Muscle layer of colon (tissue), 2 donors: ENCODE results near the gene LUZP1.

Experiments used
- H3K27ac ChIP-seq: one replicate; pipeline ENCODE4 v1.7.0; 2013; ENCODE audit warnings: low read depth, mild to moderate bottlenecking, low read length, moderate library complexity
- H3K27me3 ChIP-seq, 2 donors: one replicate each; pipeline ENCODE4 v1.7.0; 2013; ENCODE audit warnings: low read length in 2 of 2, mild to moderate bottlenecking in 2 of 2; ENCODE audit not compliant: insufficient read depth in 2 of 2, control insufficient read depth in 1 of 2
- H3K36me3 ChIP-seq: one replicate; pipeline ENCODE4 v1.7.0; 2013; ENCODE audit warnings: mild to moderate bottlenecking, low read length; ENCODE audit not compliant: insufficient read depth
- H3K4me1 ChIP-seq: one replicate; pipeline ENCODE4 v1.7.0; 2013; ENCODE audit warnings: mild to moderate bottlenecking, low read length; ENCODE audit not compliant: insufficient read depth
- H3K4me3 ChIP-seq, 2 donors: one replicate each; pipeline ENCODE4 v1.7.0; 2013; ENCODE audit warnings: low read length in 2 of 2, low read depth in 1 of 2, mild to moderate bottlenecking in 1 of 2, moderate library complexity in 1 of 2
- H3K9ac ChIP-seq: one replicate; pipeline ENCODE4 v1.7.0; 2013; ENCODE audit warnings: low read length
- H3K9me3 ChIP-seq: one replicate; pipeline ENCODE4 v1.7.0; 2013; ENCODE audit warnings: mild to moderate bottlenecking, low read length
- donor health status: abdominal sarcoma.
- donor health status: Adenocarcinoma of cecum.

Gene LUZP1

DNA sequence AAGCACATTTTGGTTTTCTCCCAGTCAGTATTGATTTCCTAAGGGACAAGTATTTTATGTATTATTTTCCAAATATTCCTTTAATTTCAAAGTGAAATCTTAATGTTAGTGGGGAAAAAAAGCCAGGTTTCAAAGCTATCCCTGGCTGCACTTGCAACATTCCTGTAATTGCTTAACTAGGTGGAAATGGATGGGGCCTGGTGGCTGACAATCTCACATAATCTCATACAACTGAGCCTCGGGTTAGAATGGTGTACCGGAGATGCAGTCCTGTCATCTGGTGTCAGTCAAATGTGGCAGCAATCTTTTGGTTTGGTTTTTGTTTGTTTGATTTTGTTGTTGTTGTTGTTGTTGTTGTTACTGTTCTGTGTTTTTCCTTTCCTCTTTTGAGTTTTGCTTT lies 103.3 kb downstream of the LUZP1 start:
- peaks cover 35% of the 10 kb centered on the region for H3K36me3 ChIP-seq
- H3K27ac ChIP-seq = no peak overlapping the region
- H3K9ac ChIP-seq = no peak overlapping the region
- no peaks in the 10 kb centered on the region for H3K4me1 ChIP-seq
- no peaks in the 10 kb centered on the region for H3K27me3 ChIP-seq
- H3K4me3 ChIP-seq = no peak overlapping the region
- H3K9me3 ChIP-seq = no peaks in the 10 kb centered on the region

DNA sequence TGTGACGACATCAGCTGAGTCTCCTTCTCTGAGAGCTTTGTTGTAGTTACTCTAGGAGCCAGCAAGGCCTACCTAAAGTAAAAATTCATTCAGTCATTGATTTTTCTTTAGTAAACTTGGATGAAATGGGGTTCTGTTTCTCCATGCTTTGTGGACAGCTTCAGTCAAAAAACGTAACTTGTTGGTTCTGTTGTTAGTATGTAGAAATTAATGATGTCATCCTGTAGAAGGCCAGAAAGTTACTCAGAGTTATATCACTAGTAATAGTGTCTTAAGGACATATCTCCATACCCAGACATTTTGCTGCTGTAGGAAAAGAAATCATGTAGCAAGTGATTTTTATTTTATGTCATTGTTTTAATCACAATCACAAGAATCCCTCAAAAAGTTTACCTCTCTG lies 106.4 kb downstream of the LUZP1 start:
- Histone ChIP-seq H3K9me3 (no peaks in the 10 kb centered on the region), H3K27me3 (no peaks in the 10 kb centered on the region), H3K36me3 (peaks cover 48% of the 10 kb centered on the region)

DNA sequence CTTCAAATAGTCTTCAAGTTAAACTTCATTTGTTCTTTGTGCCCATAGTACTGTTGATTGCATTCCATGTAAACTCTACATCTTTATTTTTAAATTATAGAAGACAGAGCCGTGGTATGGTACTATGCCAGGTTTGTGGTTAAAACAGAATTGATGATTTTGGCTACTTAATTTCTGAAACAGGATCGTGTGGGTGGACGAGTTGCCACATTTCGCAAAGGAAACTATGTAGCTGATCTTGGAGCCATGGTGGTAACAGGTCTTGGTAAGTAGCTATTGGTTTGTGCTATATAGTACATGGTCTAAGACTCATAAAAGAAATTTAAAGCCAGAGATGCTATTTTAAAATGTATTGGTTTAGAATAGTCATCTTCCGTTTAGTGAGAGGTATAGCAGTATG lies 111.4 kb downstream of the LUZP1 start:
- no peak overlapping the region for H3K4me3 ChIP-seq
- no peak overlapping the region for H3K27ac ChIP-seq
- H3K4me1 ChIP-seq = no peaks in the 10 kb centered on the region
- no peaks in the 10 kb centered on the region for H3K9me3 ChIP-seq
- H3K9ac ChIP-seq = no peak overlapping the region
- peaks cover 60% of the 10 kb centered on the region for H3K36me3 ChIP-seq
- H3K27me3 ChIP-seq = no peaks in the 10 kb centered on the region

More for the DNA sequence above, 106.4 kb downstream of the LUZP1 start:
- H3K4me1 ChIP-seq = no peaks in the 10 kb centered on the region
- H3K4me3 ChIP-seq = no peak overlapping the region
- H3K27ac ChIP-seq = no peak overlapping the region
- H3K9ac ChIP-seq = no peak overlapping the region

DNA sequence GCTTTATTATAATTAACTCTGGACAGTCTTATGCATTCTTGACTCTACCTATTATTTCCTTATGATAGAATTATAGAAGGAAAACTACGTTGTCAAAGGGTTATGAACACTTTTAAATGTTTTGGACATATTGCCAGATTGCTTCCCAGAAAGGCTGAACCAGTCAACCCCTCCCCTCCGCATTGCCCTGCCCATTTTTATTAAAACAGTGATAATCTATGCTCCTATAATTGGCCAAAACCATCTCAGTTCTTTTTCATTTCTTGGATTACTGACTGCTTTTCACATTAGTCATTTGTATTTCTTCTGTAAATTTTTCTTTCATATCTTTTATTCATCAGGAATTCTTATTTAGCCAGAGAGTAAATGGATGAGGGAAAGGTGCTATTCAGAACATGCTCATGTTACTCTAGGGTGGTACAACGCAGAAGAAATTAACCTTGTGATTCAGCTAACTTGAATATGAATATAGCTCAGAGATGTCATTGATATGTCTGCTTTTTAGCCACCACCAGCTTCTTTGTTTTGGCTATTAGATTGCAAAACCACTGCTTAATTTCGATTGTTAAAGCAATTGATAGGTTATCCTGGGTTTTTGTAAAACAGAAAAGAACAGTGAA lies 117.3 kb downstream of the LUZP1 start:
- Histone ChIP-seq H3K36me3 (peaks cover 16% of the 10 kb centered on the region), H3K9ac (no peak overlapping the region), H3K4me3 (no peak overlapping the region), H3K27ac (no peak overlapping the region), H3K9me3 (no peaks in the 10 kb centered on the region), H3K27me3 (no peaks in the 10 kb centered on the region), H3K4me1 (no peaks in the 10 kb centered on the region)

DNA sequence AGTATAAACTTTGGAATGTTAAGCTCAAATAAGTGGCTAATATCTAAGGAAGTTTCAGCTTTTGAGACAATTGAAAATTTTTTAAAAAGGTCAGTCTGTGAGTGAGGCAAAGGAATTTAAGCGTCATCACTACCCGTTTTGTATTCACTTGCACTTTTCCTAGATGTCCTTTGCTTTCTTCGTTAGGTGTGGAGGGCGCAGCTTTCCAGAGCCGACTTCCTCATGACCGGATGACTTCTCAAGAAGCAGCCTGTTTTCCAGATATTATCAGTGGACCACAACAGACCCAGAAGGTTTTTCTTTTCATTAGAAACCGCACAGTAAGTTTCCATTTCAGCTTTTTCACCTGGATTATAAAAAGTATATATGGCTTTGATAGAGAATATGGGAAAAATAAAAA lies 118.5 kb downstream of the LUZP1 start:
- Histone ChIP-seq H3K9ac (no peak overlapping the region), H3K36me3 (peaks cover 16% of the 10 kb centered on the region), H3K27ac (no peak overlapping the region), H3K4me3 (no peak overlapping the region), H3K27me3 (no peaks in the 10 kb centered on the region), H3K9me3 (no peaks in the 10 kb centered on the region), H3K4me1 (peaks cover 8% of the 10 kb centered on the region)

DNA sequence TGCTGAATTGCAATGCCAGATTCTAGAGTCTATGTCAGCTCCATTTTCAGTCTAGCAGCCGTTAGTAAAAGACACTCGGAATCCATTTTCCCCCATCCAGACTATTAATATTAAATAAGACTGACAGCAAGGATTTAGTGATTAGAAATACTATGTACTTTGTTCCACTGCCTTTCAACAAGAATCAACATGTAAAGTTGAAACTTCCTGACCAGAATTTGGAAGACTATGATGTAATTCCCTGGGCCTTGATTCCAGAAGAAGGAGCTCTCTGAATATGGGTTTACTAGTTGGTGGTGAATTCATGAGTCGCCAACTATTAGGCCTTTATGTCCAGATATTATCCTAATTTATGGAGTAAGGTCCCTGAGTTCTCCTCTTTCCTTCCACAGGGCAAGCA lies 124.6 kb downstream of the LUZP1 start:
- Histone ChIP-seq H3K4me3 (no peak overlapping the region), H3K27ac (no peak overlapping the region), H3K27me3 (no peaks in the 10 kb centered on the region), H3K4me1 (peaks cover 27% of the 10 kb centered on the region), H3K36me3 (no peaks in the 10 kb centered on the region), H3K9ac (no peak overlapping the region), H3K9me3 (no peaks in the 10 kb centered on the region)

DNA sequence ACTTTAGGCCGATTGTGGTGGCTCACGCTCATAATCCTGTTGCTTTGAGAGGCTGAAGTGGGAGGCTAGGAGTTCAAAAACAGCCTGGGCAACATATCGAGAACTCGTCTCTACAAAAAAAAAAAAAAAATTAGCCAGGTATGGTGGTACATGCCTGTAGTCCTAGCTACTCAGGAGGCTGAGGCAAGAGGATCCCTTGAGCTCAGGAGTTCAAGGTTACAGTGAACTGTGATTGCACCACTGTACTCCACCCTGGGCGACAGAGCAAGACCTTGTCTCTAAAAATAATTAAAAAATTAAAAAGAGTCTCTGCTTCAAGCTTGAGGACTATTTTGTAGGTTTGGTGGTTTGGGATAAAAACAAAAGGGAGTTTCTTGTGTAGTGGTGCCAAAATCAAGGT lies 128.1 kb downstream of the LUZP1 start:
- H3K9me3 ChIP-seq = no peaks in the 10 kb centered on the region
- no peak overlapping the region for H3K9ac ChIP-seq
- H3K27me3 ChIP-seq = no peaks in the 10 kb centered on the region
- H3K27ac ChIP-seq = no peak overlapping the region
- H3K4me1 ChIP-seq = peaks cover 34% of the 10 kb centered on the region
- H3K36me3 ChIP-seq = no peaks in the 10 kb centered on the region
- H3K4me3 ChIP-seq = no peak overlapping the region

DNA sequence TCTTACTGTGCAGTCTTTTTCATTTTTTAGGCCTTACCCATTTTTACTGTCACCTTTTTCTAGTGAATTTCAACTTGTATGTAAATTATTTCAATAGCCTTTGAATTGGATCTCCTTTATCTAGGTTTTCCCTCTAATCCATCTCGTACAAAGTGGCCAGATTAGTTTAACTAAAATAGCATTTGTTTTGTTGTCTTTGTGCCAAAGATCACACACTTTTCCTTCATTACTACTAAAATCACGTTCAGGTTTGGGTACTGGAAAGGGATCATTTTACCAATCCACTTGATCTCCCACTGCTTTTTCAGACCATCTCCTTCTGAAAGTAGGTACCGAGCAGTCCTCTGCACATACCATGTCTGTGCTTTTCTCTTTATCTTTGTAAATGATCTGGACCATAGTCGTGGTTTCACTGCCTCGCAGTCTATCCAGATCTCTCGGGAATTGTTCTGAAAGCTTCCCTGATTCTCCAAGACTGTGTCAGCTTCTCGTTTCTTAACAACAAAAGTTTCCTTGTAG lies 129.3 kb downstream of the LUZP1 start:
- peaks cover 24% of the 10 kb centered on the region for H3K4me1 ChIP-seq
- no peak overlapping the region for H3K4me3 ChIP-seq
- H3K9ac ChIP-seq = no peak overlapping the region
- no peaks in the 10 kb centered on the region for H3K27me3 ChIP-seq
- H3K9me3 ChIP-seq = no peaks in the 10 kb centered on the region
- no peaks in the 10 kb centered on the region for H3K36me3 ChIP-seq
- H3K27ac ChIP-seq = no peak overlapping the region

DNA sequence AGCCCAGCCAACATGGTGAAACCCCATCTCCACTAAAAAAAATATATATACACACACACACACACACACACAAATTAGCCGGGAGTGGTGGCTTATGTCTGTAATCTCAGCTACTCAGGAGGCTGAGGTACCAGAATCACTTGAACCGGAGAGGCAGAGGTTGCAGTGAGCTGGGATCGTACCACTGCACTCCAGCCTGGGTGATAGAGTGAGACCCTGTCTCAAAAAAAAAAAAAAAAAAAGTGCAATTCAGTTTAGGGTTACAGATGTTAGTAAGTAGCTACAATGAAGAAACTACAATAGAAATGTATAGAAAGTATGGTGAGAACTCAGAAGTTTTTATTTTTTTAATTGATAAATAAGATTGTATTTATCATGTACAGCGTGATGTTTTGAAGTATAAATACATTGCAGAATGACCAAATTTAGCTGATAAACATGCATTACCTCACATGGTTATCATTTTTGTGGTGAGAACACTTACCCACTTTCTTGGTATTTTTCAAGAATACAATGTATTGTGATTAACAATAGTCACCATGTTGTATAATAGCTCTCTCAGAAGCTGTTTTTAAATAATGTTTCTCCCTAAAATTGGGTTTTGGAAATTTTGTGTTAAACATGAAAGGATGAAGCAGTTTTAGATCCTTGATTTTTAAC lies 131.4 kb downstream of the LUZP1 start:
- H3K9me3 ChIP-seq = no peaks in the 10 kb centered on the region
- H3K36me3 ChIP-seq = no peaks in the 10 kb centered on the region
- no peak overlapping the region for H3K9ac ChIP-seq
- H3K27me3 ChIP-seq = no peaks in the 10 kb centered on the region
- H3K4me1 ChIP-seq = peaks cover 19% of the 10 kb centered on the region
- no peak overlapping the region for H3K27ac ChIP-seq
- no peak overlapping the region for H3K4me3 ChIP-seq

DNA sequence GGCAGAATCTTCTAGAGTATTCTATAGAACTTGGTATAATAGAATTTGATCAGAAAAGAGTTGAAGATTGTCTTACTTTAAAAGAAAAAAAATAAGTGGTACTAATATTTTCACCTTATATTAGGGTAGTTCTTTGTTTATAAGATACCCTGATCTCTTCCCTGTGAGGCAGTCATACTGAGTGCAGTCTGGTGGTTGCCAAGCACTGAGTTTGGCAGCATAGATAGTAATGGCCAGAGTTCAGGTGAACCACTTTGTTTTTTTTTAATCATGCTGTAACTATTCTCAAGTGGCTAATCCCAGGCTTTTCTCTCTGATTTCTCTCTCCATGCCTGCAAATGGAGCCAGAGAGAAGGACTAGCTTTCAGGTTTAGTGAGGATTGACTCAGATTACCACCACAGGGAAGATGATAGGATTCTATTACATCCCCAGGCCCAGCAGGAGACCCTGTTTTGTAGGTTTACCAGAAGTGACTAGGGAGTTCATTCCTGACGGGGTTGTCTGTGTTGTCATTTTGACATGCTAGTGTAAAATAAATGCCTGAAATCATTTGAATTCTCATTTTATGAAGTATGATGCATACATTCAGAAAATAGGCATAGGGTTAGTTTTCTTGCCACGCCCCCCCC lies 132.7 kb downstream of the LUZP1 start:
- no peaks in the 10 kb centered on the region for H3K9me3 ChIP-seq
- H3K4me1 ChIP-seq = peaks cover 19% of the 10 kb centered on the region
- H3K36me3 ChIP-seq = no peaks in the 10 kb centered on the region
- no peak overlapping the region for H3K9ac ChIP-seq
- H3K4me3 ChIP-seq = no peak overlapping the region
- no peaks in the 10 kb centered on the region for H3K27me3 ChIP-seq
- no peak overlapping the region for H3K27ac ChIP-seq
